AG09309 (cell line): ENCODE results near the gene GRK5.

Experiments
- DNase-seq: peaks from one replicate; pipeline ENCODE4 v3.0.0-alpha.2; 2010; ENCODE audit warnings: low read depth
- H3K4me3 ChIP-seq: 2 replicates; pipeline ENCODE4 v1.5.1; 2011; ENCODE audit warnings: mild to moderate bottlenecking, low read depth, low read length, moderate library complexity; ENCODE audit not compliant: control insufficient read depth
- CTCF ChIP-seq: IDR thresholded peaks from 2 replicates; pipeline ENCODE4 v1.5.1; 2011; ENCODE audit warnings: mild to moderate bottlenecking, low read depth, low read length, inconsistent platforms; ENCODE audit not compliant: insufficient read depth, control insufficient read depth; ENCODE audit errors: missing control alignments

GRK5 gene

GRCh38 chr10:119394657-119395279, 187.4 kb downstream of the GRK5 start:
- no peak overlapping the region for H3K4me3 ChIP-seq
- DNase-seq, result no peak
- no peak for TF ChIP-seq CTCF

GRCh38 chr10:119395280-119396007, 188.1 kb downstream of the GRK5 start:
- no peak for TF ChIP-seq CTCF
- no peak overlapping the region for H3K4me3 ChIP-seq
- no peak for DNase-seq

- no peak for DNase-seq
- no peak for TF ChIP-seq CTCF
- no peak overlapping the region for H3K4me3 ChIP-seq
Observed at GRCh38 chr10:119396008-119396708, 188.8 kb downstream of the GRK5 start.

- no peak for DNase-seq
- no peak for TF ChIP-seq CTCF
- H3K4me3 ChIP-seq, result no peak overlapping the region
Observed at GRCh38 chr10:119396709-119397071, 189.3 kb downstream of the GRK5 start.

GRCh38 chr10:119397416-119397815, 190.0 kb downstream of the GRK5 start:
- no peak overlapping the region for H3K4me3 ChIP-seq
- DNase-seq, result no peak
- TF ChIP-seq CTCF, result no peak

GRCh38 chr10:119398996-119399395, 191.6 kb downstream of the GRK5 start:
- no peak for DNase-seq
- no peak for TF ChIP-seq CTCF
- H3K4me3 ChIP-seq, result no peak overlapping the region
